NCI-H1092 (cell line): ENCODE measurements around the gene FAM9A.
"Not testable (repeated sequence)": the region's sequence is repeated elsewhere in the genome, so short reads cannot be mapped to it uniquely, and the experiment has no call there.

Source experiments
- DNase-seq: peaks from one replicate; lab custom pipeline; 2025; lab: John Stamatoyannopoulos, UW

Gene FAM9A

DNA sequence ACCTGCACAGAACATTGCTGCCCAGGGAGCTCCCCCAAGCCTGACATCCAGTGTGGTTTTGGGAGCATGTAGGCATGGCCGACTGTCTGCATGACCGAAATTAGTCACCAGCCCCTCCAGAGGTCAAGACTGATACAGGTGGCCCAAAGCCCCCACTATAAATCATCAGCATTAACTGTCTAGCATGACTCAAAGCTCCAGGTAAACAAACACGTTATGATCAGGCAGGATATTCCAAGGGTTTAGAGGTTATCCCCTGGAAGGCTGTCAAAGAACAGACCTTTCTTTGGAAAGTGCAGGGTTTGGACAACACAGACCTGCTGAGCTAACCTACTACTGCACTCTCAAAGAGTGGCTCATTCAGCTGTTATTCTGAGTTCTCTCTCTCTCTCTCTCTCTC is 2.1 kb upstream of the FAM9A start:
- DNase-seq = no peak

DNA sequence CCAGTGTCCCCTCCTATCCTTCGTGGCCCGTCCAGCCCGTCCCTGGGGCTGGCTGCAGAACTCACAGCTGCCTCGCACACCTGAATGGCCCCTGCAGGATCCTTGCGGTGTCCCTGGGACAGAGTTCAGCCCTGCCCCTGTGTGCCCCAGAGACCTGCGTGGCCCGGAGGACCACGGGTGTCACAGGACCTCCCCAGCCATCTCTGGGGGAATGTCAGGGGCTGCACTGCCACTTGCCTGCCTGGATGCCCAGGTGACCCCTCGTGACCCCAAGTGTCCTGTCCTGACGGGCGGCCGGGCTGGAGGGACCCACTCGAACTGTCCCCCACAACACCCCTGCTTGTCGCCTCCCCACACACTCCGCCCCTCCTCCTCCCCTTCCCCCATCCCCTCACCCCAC is 832 bp downstream of the FAM9A start:
- not testable (repeated sequence) for DNase-seq

DNA sequence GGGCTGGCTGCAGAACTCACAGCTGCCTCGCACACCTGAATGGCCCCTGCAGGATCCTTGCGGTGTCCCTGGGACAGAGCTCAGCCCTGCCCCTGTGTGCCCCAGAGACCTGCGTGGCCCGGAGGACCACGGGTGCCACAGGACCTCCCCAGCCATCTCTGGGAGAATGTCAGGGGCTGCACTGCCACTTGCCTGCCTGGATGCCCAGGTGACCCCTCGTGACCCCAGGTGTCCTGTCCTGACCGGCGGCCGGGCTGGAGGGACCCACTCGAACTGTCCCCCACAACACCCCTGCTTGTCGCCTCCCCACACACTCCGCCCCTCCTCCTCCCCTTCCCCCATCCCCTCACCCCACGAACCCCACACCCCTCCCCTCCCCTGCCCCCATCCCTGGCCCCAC is 1.9 kb downstream of the FAM9A start:
- DNase-seq = not testable (repeated sequence)

DNA sequence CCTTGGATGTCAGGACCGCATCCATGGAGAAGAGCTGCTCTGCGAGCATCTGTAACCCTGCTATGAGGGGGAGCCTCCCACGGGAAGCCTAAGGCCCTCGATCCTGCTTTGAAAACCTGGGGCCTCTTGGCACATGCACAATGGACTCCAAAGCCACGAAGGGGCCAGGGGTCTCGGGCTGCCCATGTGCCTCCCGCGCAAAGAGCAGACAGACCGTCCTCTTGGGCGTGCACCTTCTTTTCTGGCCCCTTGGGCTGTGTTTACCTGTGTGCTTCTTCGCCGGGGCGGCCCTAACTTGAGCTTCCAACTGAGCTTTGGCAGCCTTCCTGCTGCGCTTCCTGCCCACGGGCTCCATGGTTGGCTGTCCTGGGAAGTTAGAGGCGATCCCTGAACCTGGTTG is 2.5 kb downstream of the FAM9A start:
- DNase-seq = not testable (repeated sequence)

DNA sequence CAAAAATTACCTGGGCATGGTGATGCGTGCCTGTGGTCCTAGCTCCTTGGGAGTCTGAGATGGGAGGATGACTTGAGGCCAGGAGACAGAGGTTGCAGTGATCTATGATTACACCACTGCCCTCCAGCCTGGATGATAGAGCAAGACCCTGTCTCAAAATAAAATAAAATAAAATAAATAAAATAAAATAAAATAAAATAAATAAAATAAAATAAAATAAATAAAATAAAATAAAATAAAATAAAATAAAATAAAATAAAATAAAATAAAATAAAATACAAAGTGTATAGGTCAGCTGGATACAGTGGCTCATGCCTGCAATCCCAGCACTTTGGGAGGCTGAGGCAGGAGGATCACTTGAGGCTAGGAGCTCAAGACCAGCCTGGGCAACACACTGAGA is 14.1 kb downstream of the FAM9A start:
- not testable (repeated sequence) for DNase-seq

DNA sequence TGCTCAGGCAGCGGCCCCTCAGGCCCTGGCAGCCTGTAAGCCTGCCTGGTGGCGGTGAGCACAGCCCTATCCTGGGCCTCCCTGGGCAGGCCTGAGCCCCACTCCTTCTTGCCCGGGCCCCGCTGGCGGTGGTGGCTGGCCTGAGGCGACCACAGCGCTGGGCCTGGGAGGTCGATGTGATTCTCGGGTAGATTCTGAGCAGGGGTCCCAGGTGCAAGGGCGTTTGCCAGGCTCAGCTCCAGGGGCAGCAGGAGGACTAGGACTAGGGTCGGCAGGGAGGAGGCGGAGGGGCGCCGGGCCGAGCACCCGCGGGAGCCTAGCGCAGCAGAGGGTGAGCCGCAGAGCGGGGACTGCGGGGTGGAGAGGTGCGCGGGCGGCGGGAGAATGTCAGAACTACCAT is 17.0 kb downstream of the FAM9A start:
- no peak for DNase-seq

DNA sequence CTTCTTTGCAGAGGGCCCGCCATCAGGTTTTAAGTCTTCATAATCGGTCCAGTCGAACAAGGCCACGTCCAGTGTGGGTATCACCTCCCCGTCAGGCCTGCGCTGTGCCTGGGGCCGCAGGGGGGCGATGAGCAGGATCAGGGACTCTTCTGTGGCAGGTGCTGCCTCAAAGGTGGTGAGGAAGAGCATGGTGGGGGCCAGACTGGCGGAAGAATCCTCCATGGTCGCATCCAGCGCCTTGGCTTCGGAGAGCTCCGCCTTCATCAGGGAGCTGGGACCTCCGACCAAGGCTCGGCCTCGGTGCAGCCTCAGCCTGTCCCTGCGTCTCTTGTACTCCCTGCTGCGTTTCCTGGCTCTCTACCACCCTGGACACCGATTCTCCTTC is 17.5 kb downstream of the FAM9A start:
- no peak for DNase-seq

DNA sequence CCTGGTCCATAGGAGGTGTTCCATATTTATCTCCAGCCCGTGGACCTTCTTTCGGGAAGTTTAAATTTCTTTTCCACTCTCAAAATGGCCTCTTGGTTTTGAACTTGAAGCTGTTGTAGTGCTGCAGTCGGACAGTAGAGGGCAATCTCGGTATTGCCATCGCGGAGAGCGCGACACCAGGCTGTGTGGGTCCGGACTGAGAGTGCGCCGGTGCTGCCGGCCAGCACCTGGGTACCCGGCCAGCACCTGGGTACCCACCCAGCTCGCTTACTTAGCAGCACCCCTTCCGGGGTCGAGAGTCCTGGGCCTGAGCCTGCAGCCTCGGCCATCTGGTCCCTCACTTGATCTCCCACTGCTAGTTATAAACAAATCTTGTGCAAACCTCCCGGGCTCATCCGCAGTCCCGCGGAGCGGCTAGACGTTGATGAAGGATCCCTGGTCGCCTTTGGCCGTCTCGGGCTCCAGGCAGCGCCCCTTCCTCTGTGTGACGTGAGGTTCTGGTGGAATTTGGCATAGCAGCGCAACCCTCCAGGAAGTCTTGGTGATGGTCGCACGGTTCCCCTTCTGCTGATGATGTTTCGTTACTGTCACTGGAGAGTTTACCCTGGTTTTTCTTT is 18.0 kb downstream of the FAM9A start:
- peak; percentile 18 for DNase-seq

DNA sequence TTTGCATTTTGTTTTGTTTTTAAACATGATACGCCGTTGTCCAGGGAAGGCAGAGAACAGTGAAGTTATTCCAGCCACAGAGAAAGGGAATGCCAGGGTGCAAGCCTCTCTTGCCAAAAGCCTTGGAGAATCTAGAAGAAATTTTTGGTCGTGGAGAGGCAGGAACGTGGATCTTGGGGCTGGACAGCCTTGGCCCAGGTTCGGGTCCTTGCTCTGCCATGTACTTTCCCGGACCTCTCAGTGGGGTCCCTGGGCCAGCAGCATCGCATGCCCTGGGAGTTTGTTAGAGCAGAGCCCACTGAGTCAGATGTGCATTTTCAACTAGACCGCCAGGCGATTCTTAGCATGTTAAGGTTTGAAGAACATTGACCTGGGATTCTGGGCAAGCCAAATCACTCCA is 18.6 kb downstream of the FAM9A start:
- DNase-seq = no peak

DNA sequence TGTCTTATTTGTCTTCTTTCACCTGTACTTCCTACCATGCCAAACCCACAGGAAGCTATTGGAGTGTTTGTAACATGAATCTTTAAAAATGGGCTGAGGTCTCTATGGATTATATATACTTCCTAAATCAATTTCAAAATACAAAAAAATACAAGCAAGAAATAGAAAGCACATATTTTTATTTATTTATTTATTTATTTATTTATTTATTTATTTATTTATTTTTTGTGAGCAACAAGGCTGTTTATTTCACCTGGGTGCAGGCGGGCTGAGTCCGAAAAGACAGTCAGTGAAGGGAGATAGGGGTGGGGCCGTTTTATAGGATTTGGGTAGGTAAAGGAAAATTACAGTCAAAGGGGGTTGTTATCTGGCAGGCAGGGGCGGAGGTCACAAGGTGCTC is 19.3 kb downstream of the FAM9A start:
- not testable (repeated sequence) for DNase-seq

DNA sequence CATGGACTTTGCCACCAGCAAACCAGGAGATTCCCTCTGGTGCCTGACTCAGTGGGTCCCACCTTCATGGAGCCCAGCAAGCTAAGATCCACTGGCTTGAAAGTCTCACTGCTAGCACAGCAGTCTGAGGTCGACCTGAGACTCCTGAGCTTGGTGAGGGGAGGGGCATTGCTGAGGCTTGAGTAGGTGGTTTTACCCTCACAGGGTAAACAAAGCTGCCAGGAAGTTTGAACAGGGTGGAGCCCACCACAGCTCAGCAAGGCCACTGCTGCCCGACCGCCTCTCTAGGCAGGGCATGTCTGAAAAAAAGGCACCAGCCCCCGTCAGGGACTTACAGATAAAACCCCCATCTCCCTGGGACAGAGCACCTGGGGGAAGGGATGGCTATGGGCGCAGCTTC is 28.1 kb downstream of the FAM9A start:
- DNase-seq = no peak

DNA sequence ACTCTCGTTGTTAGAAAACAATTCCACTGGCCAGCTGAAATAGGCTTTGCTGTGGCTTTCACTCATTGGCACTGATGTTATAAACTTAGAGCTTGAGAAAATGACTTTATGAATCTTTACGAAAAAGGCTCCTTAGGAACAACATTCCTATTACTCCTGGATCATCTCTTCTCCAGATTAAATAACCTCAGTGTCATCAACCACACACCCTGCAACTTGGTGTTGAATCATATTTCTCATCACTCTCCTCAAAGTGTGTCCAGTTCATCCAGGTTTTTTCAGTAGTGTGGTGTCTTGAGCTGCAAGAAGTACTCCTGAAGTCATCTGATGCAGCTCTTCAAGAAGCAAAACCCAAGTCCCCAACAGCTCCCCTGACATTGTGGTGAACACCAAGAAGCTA is 41.2 kb downstream of the FAM9A start:
- no peak for DNase-seq

DNA sequence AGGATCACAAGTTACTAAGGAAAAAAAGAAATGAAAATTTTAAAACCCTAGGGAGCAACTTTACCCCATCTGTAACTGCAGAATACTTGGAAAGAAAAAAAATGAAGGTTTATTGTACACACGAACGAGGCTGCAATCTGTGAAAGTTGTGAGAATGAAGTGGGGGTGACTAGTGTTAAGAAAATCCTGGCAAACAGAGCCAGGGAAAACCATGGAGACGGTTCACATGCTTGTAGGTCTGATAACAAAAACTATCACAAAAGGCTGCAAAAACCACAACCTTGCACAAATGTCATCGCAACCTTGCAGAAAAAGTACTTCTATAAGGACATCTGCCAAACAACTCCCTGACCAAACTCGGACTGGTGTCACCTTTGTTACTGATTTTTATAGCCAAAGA is 42.5 kb downstream of the FAM9A start:
- not testable (repeated sequence) for DNase-seq

DNA sequence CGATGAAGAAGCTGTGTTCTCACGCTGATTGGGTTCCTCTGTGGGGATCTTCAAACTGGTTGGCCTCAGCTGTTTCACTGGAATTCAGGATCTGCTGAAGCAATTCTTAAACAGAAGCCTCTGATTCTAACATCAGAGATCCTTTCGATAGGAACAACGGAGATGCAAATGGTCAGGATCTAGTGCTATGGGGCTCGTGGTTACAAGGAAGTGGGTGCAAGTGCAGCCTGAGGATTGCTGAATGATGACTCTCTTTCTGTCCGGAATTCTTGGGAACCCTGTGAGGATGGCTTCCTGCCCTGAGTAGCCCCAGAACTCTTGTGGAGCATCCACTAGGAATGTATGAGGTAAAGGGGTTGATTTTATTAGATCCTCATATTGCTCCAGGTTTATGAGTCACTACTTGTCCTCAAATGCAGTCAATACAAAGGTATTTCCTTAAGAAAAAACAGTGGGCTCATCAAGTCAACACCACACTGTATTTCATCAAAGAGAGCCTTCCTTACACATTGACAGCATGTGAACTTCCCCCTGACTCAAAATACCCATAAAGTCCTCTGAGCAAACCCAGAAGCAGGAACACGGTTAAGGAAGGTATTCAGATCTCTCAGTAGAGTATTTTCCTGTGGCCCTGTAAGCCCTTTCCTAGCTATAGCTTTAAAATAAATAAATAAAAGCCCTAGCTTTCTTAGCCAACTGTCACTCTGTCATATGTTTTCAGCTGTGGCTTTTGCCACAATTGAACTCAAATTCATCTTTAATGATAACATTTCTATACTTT is 43.4 kb downstream of the FAM9A start:
- DNase-seq = not testable (repeated sequence)

DNA sequence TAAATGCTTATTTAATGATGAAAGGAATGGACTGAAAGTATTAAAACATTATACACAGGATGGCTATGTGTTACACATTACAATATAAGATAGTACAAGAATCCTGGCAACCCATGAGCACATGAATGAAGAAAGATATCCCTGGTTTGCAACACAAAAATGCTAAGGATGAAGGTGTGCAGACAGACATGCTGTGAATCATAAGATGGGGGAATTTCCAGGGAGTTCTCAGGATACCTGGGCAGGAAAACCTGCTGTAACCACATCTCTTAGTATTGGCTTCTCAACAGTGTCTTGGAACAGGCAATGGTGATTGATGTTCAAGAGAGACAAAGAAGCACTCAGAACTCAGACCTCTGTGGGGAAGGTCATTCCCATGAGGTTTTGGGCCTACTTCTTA is 45.4 kb downstream of the FAM9A start:
- DNase-seq = no peak

DNA sequence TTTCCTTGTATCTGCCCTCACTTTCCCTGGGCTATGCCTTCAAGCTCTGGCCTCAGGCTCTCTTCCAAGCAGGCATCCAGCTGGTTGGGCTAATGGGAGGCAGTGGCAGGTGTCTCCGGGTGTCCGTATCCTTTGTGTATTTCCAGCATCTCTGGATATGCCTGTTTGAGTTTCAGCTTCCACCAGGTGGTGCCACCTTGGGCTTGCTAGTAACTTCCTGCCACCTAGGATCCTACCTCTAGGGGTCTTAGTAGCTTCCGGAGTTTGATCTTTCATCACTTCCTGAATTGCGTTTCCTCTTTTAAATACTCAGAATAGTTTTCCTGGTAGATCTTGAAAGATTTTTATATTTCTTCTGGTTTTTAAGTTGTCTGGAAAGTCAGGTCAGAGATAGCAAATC is 46.1 kb downstream of the FAM9A start:
- DNase-seq = no peak

DNA sequence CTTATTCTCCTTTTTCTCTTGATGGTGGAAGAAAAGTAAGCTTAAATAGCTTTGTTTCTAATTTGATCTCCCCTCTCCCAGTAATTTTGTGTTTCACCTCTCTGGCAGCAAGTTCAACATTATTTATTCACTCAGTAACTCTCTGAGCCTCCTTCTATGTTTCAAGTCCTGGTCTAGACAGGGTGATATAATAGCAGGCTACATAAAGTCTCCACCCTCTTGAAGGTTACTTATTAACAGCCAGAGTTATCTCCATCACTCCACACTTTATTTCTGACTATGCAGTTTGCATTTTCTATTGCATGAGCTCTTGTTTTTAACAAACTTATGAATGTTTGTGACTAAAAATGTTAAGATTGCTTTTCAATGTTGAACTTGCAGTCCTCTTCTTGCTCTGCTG is 51.5 kb downstream of the FAM9A start:
- no peak for DNase-seq

DNA sequence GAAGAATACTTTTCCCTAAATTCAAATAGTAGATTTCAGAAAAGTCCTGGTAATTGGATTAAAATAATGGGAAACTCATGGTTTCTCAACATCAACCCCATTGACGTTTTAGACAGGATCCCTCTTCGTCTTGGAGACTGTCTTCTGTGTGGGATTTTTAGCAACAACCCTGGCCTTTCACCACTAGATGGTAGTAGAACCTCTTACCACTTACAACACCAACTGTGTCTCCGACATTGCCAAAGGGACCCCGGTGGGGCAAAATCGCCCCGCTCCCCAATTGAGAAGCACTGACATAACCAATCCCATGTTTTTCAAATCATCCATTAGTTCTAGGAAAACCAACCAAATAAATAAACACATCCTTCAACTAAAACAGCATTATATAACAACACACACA is 52.3 kb downstream of the FAM9A start:
- DNase-seq = peak; percentile 19

DNA sequence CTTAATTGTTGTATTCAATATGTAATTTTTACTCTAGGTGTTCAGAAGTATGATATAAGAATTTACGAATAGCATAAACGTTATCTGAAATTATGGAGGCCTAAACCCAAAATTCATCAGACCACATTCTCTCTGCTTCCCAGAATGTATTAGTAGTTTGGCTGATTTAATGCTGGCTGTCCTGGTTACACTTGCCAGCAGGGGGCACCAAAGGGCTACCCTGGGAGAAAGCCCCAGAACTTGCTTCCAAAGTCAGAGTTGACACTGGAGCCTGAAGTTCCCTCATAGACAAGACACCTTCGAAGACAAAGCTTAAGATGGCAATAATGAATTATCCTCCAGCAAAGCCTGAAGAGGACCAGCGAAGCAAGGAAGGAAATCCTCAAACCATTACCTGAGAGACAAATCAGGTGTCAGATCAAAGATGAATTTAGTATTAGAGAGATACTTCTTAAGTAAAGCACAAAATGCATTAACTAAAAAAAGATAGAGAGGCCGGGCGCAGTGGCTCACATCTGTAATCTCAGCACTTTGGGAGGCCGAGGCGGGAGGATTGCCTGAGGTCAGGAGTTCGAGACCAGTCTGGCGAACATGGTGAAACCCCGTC is 58.0 kb downstream of the FAM9A start:
- no peak for DNase-seq

DNA sequence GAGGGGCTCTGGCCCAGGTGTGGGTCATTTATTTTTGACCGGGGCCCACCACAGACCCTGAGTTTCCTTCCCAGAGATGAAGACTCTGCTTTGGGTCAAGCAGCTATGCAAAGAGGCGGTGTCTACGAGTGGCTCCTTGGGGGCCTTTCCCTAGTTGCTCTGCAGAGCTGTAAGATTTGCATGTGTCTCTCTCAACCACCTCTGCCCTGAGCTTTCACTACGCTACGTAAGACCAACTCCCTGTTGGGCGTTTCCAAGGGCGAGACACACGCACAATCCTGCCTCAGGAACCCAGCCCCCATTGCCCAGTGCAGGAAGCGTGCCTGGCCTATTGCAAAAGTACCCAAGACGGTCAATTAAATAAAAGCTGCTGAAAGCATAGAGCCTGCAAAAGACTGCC is 59.2 kb downstream of the FAM9A start:
- DNase-seq = no peak
